Upper lobe of left lung (tissue), 6 donors: ENCODE measurements around the gene UBXN10. TPM values are rescaled to one million over a fixed set of nuclear protein-coding genes. Genes with fewer than 3 reads are reported as not detected.

Experiments used
- ATAC-seq, 2 donors: fragments of 200-7000 bp; cut with Tn5 transposase; one replicate each; pipeline ENCODE4 v1.9.1; 2022; ENCODE audit warnings: mild to moderate bottlenecking in 2 of 2, moderate library complexity in 2 of 2; ENCODE audit not compliant: low FRiP score in 2 of 2
- DNase-seq, 2 donors: peaks; one replicate each; pipeline ENCODE4 v3.0.0-alpha.2; 2019 to 2020
- H3K27ac ChIP-seq, 4 donors: fragments of 200-600 bp; sonication (generic); one replicate each; pipeline ENCODE4 v1.5.1; 2016 to 2019
- H3K27me3 ChIP-seq, 4 donors: fragments of 200-600 bp; sonication (generic); one replicate each; pipeline ENCODE4 v1.5.1; 2017 to 2019
- H3K36me3 ChIP-seq, 4 donors: fragments of 200-600 bp; sonication (generic); one replicate each; pipeline ENCODE4 v1.5.1; 2016 to 2019
- H3K4me1 ChIP-seq, 4 donors: fragments of 200-600 bp; sonication (generic); one replicate each; pipeline ENCODE4 v1.5.1; 2018 to 2019
- H3K4me3 ChIP-seq, 4 donors: fragments of 200-600 bp; sonication (generic); one replicate each; pipeline ENCODE4 v1.5.1; 2017 to 2019; ENCODE audit warnings: mild to moderate bottlenecking in 2 of 4, moderate library complexity in 1 of 4
- H3K9me3 ChIP-seq, 4 donors: fragments of 200-600 bp; sonication (generic); one replicate each; pipeline ENCODE4 v1.5.1; 2018 to 2019
- EP300 ChIP-seq, 4 donors: sonication (generic); formaldehyde crosslinking; IDR thresholded peaks; one replicate each; pipeline ENCODE4 v1.5.1; 2017; ENCODE audit warnings: antibody characterized with exemption in 4 of 4, control low read depth in 2 of 4
- POLR2A ChIP-seq, 4 donors: fragments of 450-650 bp; IDR thresholded peaks; one replicate each; pipeline ENCODE4 v1.5.1; 2016 to 2017; ENCODE audit warnings: antibody characterized with exemption in 4 of 4, mild to moderate bottlenecking in 2 of 4
- POLR2AphosphoS5 ChIP-seq, 2 donors: sonication (generic); formaldehyde crosslinking; IDR thresholded peaks; one replicate each; pipeline ENCODE4 v1.5.1; 2017; ENCODE audit warnings: antibody characterized with exemption in 2 of 2
- WGBS, 2 donors: methylation state at CpG; one replicate each; pipeline ENCODE4 v1.1.5; 2017 to 2018; 5-methylcytosine and 5-hydroxymethylcytosine counted together
- total RNA-seq, 6 donors: library from RNA; depleted of rRNA in 4 of 6; stranded (reverse); fragments of >200 nt in 4 of 6; gene quantifications; one replicate each; pipeline versions ENCODE4 v1.1.0 to v1.2.1, GENCODE V29; 2016 to 2021
- TF ChIP-seq, protein P1 (sequence below), 6 experiments: fragments of 450-650 bp in 4 of 6; fragments of 200-600 bp in 2 of 6; sonication (generic) in 2 of 6; IDR thresholded peaks; one replicate each; pipeline ENCODE4 v1.5.1; 2016 to 2019; ENCODE audit warnings: antibody characterized with exemption in 6 of 6
- donor health status: DM: no; HTN: no; CAD: no; lungs with moderate emphysema.
- donor health status: DM: no; HTN: yes; CAD: no; lungs with severe emphysema.

The UBXN10 gene
- total RNA-seq, 6 donors from 2014 or later: 0.86 to 29.8 (median 6.5) TPM

DNA sequence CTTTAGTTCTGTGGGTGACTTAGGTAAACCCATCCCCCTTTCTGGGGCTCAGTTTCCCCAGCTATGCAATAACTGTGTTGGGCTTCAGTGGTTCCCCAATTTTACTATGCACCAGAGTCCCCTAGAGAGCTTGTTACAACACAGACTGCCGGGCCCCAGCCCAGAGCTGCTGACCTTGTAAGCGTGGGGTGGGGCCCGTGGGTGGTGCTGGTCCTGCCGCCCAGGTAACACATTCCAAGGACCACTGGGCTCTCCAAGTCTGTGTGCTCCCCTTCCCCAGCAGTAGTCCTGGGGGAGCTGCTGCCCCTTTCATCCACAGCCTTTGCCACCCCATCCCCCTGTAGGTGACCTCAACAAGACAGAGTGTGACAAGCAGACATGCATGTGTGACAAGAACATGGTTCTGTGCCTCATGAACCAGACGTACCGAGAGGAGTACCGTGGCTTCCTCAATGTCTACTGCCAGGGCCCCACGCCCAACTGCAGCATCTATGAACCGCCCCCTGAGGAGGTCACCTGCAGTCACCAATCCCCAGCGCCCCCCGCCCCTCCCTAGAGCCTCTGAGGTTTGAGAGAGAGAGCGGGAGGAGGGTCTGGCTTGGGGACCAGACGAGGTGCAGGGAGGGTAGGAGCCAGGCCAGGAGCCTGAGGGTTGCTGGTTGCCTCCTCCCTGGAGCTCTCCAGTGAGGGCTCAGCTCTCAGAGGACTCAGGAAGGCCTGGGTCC, 37.9 kb upstream of the UBXN10 start:
- 83 to 86% methylated on average over 6 to 13 of the region's 13 CpGs for WGBS, 2 donors
- TF ChIP-seq EP300 (IDR thresholded peaks at IDR 0.05) (no peak), POLR2A (IDR thresholded peaks at IDR 0.05) (no peak), POLR2AphosphoS5 (IDR thresholded peaks at IDR 0.05) (no peak)
- TF ChIP-seq, protein P1, sequence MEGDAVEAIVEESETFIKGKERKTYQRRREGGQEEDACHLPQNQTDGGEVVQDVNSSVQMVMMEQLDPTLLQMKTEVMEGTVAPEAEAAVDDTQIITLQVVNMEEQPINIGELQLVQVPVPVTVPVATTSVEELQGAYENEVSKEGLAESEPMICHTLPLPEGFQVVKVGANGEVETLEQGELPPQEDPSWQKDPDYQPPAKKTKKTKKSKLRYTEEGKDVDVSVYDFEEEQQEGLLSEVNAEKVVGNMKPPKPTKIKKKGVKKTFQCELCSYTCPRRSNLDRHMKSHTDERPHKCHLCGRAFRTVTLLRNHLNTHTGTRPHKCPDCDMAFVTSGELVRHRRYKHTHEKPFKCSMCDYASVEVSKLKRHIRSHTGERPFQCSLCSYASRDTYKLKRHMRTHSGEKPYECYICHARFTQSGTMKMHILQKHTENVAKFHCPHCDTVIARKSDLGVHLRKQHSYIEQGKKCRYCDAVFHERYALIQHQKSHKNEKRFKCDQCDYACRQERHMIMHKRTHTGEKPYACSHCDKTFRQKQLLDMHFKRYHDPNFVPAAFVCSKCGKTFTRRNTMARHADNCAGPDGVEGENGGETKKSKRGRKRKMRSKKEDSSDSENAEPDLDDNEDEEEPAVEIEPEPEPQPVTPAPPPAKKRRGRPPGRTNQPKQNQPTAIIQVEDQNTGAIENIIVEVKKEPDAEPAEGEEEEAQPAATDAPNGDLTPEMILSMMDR (IDR thresholded peaks at IDR 0.05): no peak
- Histone ChIP-seq H3K27ac (no peak overlapping the region), H3K36me3 (no peaks in the 10 kb centered on the region), H3K9me3 (no peaks in the 10 kb centered on the region), H3K27me3 (no peaks in the 10 kb centered on the region), H3K4me1 (peaks cover 12 to 14% (median 13%) of the 10 kb centered on the region in 4 donors), H3K4me3 (no peak overlapping the region)
- DNase-seq: no peak
- no peak for ATAC-seq

DNA sequence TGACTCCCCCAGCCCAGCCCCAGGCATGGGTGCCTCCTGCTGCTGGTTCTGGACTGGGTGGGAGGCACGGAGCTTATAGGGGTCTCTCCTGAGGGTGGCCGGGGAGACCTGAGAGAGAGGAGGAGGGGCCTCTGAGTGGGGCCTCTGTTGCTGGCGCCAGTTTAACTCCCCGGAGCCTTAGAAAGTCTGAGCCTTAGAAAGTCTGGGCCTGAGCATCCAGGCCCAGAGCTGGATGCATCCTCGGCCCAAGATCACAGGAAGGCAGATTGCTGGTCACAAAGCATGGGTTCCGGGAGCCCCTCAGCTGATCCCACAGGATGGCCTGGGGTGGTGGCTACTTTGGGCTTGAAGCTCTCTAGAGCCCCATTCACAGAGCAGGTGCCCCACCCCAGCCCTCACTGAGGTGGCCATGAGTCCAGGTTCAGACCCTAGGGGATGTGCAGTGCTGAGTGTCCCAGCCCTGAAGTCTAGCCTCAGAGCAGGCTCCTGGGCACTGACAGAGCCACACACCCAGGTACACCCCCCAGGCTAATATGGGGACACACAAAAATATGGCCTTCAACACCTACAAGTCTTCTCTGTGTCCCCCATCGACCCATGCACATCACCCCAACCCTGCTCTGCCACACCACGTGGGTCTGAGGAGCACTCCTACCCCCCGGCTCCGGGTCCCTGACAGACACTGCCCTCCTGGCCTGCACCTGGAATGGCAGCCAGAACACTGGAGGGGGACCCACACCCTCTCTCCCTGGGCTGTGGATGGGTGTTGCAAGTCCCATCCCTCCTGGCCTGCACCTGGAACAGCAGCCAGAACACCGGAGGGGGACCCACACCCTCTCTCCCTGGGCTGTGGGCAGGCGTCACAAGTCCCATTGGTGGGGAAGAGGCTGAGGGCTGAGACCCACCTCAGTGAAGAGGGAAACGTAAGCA, 37.1 kb upstream of the UBXN10 start:
- 94 to 95% methylated on average over 10 to 12 of the region's 13 CpGs for WGBS, 2 donors
- no peak for ATAC-seq
- DNase-seq: no peak

DNA sequence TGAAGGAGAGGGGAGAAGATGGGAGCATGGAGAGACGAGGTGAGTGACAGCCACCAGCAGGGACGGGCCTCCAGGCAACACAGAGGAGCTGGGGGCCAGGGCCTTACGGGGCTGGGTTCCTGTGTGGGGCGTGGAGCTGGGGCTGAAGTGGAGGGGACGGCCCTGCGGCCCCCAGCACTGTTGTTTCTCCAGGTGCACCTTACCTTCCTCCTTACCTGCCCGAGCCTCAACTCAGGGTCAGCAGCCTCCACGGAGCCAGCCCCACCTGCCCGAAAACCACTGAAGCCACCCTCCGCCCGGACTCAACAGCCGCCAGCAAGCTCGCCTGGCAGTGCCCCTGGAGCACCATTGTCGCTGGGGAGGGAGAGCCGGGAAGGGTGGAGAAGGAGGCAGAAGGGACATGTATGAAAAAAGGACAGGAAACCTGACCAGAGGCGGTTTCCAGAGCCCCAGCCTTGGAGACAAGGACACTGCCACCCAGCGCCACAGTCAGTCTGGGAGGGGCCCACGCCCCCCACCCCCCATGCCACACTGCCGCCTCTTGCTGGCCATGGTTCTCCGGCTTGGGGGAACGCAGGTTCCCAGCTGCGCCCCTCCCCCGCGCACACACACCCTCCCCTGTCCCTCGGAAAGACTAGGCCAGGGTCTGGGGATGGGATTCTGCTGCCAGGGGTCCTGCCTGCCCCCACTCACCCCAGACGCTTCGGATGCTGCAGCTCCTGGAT, 36.1 kb upstream of the UBXN10 start:
- ATAC-seq: no peak
- DNase-seq: no peak
- 90% methylated on average over 19 to 27 of the region's 27 CpGs for WGBS, 2 donors
- no peaks in the 10 kb centered on the region for H3K36me3 ChIP-seq
- TF ChIP-seq, protein P1 (IDR thresholded peaks at IDR 0.05): no peak
- TF ChIP-seq EP300 (IDR thresholded peaks at IDR 0.05) (no peak), POLR2A (IDR thresholded peaks at IDR 0.05) (no peak), POLR2AphosphoS5 (IDR thresholded peaks at IDR 0.05) (no peak)
- H3K4me3 ChIP-seq: no peak overlapping the region
- H3K4me1 ChIP-seq: peaks cover 18 to 28% (median 25%) of the 10 kb centered on the region in 4 donors
- H3K9me3 ChIP-seq: no peaks in the 10 kb centered on the region
- H3K27ac ChIP-seq: no peak overlapping the region
- H3K27me3 ChIP-seq: no peaks in the 10 kb centered on the region

More for the DNA sequence above, 37.1 kb upstream of the UBXN10 start:
- H3K9me3 ChIP-seq: no peaks in the 10 kb centered on the region
- H3K27ac ChIP-seq: no peak overlapping the region
- H3K4me3 ChIP-seq: no peak overlapping the region
- no peaks in the 10 kb centered on the region for H3K27me3 ChIP-seq
- no peak for TF ChIP-seq POLR2A (IDR thresholded peaks at IDR 0.05)
- no peak for TF ChIP-seq POLR2AphosphoS5 (IDR thresholded peaks at IDR 0.05)
- TF ChIP-seq, protein P1 (IDR thresholded peaks at IDR 0.05): no peak
- no peak for TF ChIP-seq EP300 (IDR thresholded peaks at IDR 0.05)
- no peaks in the 10 kb centered on the region for H3K36me3 ChIP-seq
- peaks cover 14 to 21% (median 17%) of the 10 kb centered on the region in 4 donors for H3K4me1 ChIP-seq

DNA sequence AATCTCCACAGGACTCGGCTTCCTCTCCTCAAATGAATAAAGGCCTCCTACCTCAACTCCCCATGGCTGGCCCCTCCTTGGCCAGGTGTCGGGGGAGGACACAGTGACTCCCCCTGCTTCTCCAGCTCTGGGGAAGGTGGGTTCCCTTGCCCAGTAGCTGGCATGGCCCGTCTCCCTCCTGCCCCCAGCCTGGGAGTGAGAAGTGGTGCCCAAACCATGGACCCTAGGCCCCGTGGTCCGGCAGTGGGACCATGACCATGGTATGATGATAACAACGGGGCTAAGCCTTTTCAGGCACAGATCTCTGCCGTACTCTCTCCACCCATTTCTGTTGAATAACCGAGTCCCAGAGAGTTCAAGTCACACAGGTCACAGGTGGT, 35.6 kb upstream of the UBXN10 start:
- no peak overlapping the region for H3K27ac ChIP-seq
- no peaks in the 10 kb centered on the region for H3K27me3 ChIP-seq
- no peak for DNase-seq
- TF ChIP-seq, protein P1 (IDR thresholded peaks at IDR 0.05): no peak
- TF ChIP-seq EP300 (IDR thresholded peaks at IDR 0.05) (no peak), POLR2A (IDR thresholded peaks at IDR 0.05) (no peak), POLR2AphosphoS5 (IDR thresholded peaks at IDR 0.05) (no peak)
- no peak for ATAC-seq
- 87 to 97% methylated on average over 5 to 8 of the region's 8 CpGs for WGBS, 2 donors
- H3K9me3 ChIP-seq: no peaks in the 10 kb centered on the region
- H3K4me1 ChIP-seq: peaks cover 18 to 28% (median 26%) of the 10 kb centered on the region in 4 donors
- no peak overlapping the region for H3K4me3 ChIP-seq
- H3K36me3 ChIP-seq: no peaks in the 10 kb centered on the region
